K562 (cell line): ENCODE measurements around the gene FBRS. TPM values are rescaled to one million over a fixed set of nuclear protein-coding genes. Genes with fewer than 3 reads are reported as not detected.

Experiments
- BCL6 ChIP-seq: fragments of 250-450 bp; sonication (Bioruptor Pico); IDR thresholded peaks from 2 replicates; pipeline ENCODE4 v1.4.0; 2020
- BRD4 ChIP-seq: fragments of 200-600 bp; sonication (generic); IDR thresholded peaks from 2 replicates; pipeline ENCODE4 v1.6.1; 2017; ENCODE audit warnings: inconsistent platforms
- FOS ChIP-seq: IDR thresholded peaks from 3 replicates; pipeline ENCODE4 v1.6.1; 2011; ENCODE audit not compliant: insufficient read length; ENCODE audit errors: extremely low read depth
- LEF1 ChIP-seq: fragments of 450-650 bp; IDR thresholded peaks from 2 replicates; pipeline ENCODE4 v1.6.1; 2016; ENCODE audit warnings: mild to moderate bottlenecking
- MCM3 ChIP-seq: fragments of 450-650 bp; IDR thresholded peaks from 2 replicates; pipeline ENCODE4 v1.6.1; 2016
- PHB ChIP-seq: fragments of 250-450 bp; sonication (Bioruptor Pico); IDR thresholded peaks from 2 replicates; pipeline ENCODE4 v1.5.0; 2021
- PHF21A ChIP-seq: fragments of 450-650 bp; IDR thresholded peaks from 2 replicates; pipeline ENCODE4 v1.6.1; 2017; ENCODE audit warnings: low read depth, borderline replicate concordance
- SMAD3 ChIP-seq: fragments of 450-650 bp; formaldehyde crosslinking; conservative IDR thresholded peaks from 2 replicates; pipeline ENCODE4 v1.4.0; 2020; ENCODE audit warnings: mild to moderate bottlenecking
- TARDBP ChIP-seq: fragments of 450-650 bp; IDR thresholded peaks from 2 replicates; pipeline ENCODE4 v1.6.1; 2016
- XRCC4 ChIP-seq: IDR thresholded peaks from one replicate; pipeline ENCODE4 v1.6.1; 2011; ENCODE audit not compliant: insufficient read depth, insufficient read length; ENCODE audit errors: extremely low read depth
- ZNF586 ChIP-seq: fragments of 450-650 bp; formaldehyde crosslinking; conservative IDR thresholded peaks from 2 replicates; pipeline ENCODE4 v1.4.0; 2020; ENCODE audit warnings: mild to moderate bottlenecking, moderate library complexity
- polyA plus RNA-seq, 8 experiments: library from polyadenylated mRNA; depleted of rRNA in 4 of 8; stranded (reverse) in 5 of 8; unstranded in 3 of 8; fragments of >200 nt; fragmentation: Nextera tagmentation in 2 of 8; fragmentation: Illumina TruSeq in 1 of 8; extraction: Ambion mirVana in 2 of 8; extraction: Trizol in 1 of 8; gene quantifications; 2 replicates each; pipeline versions ENCODE4 v1.2.1 to v1.2.3, GENCODE V29; 2011 to 2014; ENCODE audit warnings: inconsistent platforms in 1 of 8, missing spikeins in 1 of 8
- total RNA-seq, 7 experiments: library from RNA; depleted of rRNA in 6 of 7; stranded (reverse); fragments of >200 nt in 6 of 7; fragmentation: Illumina TruSeq in 2 of 7; extraction: Trizol in 2 of 7; gene quantifications; 2 replicates each; pipeline versions ENCODE4 v1.2.1 to v1.2.3, GENCODE V29; 2011 to 2021; ENCODE audit warnings: low replicate concordance in 1 of 7
- TF ChIP-seq, protein P1 (sequence below): sonication (generic); formaldehyde crosslinking; IDR thresholded peaks from 2 replicates; pipeline ENCODE4 v1.8.0; 2022; ENCODE audit warnings: mild to moderate bottlenecking, missing genetic modification reagents, borderline replicate concordance
- TF ChIP-seq, protein P2 (sequence below): fragments of 250-450 bp; sonication (Bioruptor Pico); IDR thresholded peaks from 2 replicates; pipeline ENCODE4 v1.5.0; 2021
- TF ChIP-seq, protein P3 (sequence below): IDR thresholded peaks from 2 replicates; pipeline ENCODE4 v1.6.1; 2011; ENCODE audit not compliant: insufficient read length; ENCODE audit errors: extremely low read depth
- TF ChIP-seq, protein P4 (sequence below): fragments of 450-650 bp; IDR thresholded peaks from 2 replicates; pipeline ENCODE4 v1.6.1; 2017; ENCODE audit warnings: antibody characterized with exemption, mild to moderate bottlenecking
- TF ChIP-seq, protein P5 (sequence below), 3 experiments: fragments of 200-800 bp in 1 of 3; sonication (Bioruptor generic) in 1 of 3; sonication (generic) in 1 of 3; formaldehyde crosslinking in 1 of 3; IDR thresholded peaks; 2 replicates each; pipeline versions ENCODE4 v1.6.1 to v1.8.0; 2016 to 2022; ENCODE audit warnings: mild to moderate bottlenecking in 2 of 3, missing compliant biosample characterization in 2 of 3, missing genetic modification characterization in 2 of 3, missing genetic modification reagents in 1 of 3
- TF ChIP-seq, protein P6 (sequence below): fragments of 250-450 bp; sonication (Bioruptor Pico); IDR thresholded peaks from 2 replicates; pipeline ENCODE4 v1.5.1; 2021; ENCODE audit warnings: mild to moderate bottlenecking

The FBRS gene
- total and polyA plus RNA-seq, 9 of the 15 experiments (the other 6 are each of a cell fraction or from before 2014, with no cell fraction given) = 0.32 to 59.5 (median 13.1) TPM

DNA sequence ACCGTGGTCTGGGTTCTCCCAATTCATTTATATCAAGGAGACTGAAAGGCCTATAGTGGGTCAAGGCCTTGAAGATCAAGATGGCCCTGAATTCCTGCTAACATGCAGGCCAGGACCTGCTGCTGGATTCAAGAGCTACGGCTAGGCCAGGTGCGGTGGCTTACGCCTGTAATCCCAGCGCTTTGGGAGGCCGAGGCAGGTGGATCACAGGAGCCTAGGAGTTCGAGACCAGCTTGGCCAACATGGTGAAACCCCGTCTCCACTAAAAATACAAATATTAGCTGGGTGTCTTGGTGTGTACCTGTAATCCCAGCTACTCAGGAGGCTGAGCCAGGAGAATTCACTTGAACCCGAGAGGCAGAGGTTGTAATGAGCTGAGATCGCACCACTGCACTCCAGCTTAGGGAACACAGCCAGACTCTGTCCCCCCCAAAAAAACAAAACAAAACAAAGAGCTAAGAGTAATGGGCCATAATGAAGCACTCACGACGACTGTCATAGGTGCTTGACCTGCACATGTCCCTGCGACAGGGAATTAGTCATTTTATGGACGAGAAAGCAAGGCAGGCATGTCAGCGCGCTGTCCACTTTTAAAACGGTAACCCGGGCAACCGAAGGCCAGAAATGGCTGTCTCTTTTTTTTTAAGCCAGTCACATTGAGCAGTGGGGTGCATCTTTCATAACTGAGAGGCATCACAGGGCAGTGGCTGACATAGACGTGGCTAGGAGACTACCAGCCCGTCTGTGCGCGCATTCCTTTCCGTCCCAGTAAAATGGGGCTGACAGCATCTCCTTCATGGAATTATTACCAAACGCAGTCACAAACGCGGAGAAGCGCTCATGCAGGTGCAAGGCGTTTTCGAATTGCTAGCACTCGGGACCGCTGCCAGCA, 1.0 kb upstream of the FBRS start (continued):
- TF ChIP-seq, protein P1, sequence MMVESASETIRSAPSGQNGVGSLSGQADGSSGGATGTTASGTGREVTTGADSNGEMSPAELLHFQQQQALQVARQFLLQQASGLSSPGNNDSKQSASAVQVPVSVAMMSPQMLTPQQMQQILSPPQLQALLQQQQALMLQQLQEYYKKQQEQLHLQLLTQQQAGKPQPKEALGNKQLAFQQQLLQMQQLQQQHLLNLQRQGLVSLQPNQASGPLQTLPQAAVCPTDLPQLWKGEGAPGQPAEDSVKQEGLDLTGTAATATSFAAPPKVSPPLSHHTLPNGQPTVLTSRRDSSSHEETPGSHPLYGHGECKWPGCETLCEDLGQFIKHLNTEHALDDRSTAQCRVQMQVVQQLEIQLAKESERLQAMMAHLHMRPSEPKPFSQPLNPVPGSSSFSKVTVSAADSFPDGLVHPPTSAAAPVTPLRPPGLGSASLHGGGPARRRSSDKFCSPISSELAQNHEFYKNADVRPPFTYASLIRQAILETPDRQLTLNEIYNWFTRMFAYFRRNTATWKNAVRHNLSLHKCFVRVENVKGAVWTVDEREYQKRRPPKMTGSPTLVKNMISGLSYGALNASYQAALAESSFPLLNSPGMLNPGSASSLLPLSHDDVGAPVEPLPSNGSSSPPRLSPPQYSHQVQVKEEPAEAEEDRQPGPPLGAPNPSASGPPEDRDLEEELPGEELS = no peak
- TF ChIP-seq FOS = no peak
- TF ChIP-seq LEF1 = no peak
- TF ChIP-seq PHB = no peak
- TF ChIP-seq, protein P2, sequence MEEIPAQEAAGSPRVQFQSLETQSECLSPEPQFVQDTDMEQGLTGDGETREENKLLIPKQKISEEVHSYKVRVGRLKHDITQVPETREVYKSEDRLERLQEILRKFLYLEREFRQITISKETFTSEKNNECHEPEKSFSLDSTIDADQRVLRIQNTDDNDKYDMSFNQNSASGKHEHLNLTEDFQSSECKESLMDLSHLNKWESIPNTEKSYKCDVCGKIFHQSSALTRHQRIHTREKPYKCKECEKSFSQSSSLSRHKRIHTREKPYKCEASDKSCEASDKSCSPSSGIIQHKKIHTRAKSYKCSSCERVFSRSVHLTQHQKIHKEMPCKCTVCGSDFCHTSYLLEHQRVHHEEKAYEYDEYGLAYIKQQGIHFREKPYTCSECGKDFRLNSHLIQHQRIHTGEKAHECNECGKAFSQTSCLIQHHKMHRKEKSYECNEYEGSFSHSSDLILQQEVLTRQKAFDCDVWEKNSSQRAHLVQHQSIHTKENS (CRISPR knock-in tag) = no peak
- TF ChIP-seq SMAD3 (CRISPR knock-in tag) = 0 out of 2 replicates have a peak, but pooled peaks have one; percentile 17
- TF ChIP-seq ZNF586 = no peak
- TF ChIP-seq MCM3 = no peak
- TF ChIP-seq PHF21A = no peak
- TF ChIP-seq XRCC4 = no peak
- TF ChIP-seq, protein P3, sequence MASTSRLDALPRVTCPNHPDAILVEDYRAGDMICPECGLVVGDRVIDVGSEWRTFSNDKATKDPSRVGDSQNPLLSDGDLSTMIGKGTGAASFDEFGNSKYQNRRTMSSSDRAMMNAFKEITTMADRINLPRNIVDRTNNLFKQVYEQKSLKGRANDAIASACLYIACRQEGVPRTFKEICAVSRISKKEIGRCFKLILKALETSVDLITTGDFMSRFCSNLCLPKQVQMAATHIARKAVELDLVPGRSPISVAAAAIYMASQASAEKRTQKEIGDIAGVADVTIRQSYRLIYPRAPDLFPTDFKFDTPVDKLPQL = no peak
- TF ChIP-seq, protein P4, sequence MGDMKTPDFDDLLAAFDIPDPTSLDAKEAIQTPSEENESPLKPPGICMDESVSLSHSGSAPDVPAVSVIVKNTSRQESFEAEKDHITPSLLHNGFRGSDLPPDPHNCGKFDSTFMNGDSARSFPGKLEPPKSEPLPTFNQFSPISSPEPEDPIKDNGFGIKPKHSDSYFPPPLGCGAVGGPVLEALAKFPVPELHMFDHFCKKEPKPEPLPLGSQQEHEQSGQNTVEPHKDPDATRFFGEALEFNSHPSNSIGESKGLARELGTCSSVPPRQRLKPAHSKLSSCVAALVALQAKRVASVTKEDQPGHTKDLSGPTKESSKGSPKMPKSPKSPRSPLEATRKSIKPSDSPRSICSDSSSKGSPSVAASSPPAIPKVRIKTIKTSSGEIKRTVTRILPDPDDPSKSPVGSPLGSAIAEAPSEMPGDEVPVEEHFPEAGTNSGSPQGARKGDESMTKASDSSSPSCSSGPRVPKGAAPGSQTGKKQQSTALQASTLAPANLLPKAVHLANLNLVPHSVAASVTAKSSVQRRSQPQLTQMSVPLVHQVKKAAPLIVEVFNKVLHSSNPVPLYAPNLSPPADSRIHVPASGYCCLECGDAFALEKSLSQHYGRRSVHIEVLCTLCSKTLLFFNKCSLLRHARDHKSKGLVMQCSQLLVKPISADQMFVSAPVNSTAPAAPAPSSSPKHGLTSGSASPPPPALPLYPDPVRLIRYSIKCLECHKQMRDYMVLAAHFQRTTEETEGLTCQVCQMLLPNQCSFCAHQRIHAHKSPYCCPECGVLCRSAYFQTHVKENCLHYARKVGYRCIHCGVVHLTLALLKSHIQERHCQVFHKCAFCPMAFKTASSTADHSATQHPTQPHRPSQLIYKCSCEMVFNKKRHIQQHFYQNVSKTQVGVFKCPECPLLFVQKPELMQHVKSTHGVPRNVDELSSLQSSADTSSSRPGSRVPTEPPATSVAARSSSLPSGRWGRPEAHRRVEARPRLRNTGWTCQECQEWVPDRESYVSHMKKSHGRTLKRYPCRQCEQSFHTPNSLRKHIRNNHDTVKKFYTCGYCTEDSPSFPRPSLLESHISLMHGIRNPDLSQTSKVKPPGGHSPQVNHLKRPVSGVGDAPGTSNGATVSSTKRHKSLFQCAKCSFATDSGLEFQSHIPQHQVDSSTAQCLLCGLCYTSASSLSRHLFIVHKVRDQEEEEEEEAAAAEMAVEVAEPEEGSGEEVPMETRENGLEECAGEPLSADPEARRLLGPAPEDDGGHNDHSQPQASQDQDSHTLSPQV = peak; percentile 70
- TF ChIP-seq, protein P5, sequence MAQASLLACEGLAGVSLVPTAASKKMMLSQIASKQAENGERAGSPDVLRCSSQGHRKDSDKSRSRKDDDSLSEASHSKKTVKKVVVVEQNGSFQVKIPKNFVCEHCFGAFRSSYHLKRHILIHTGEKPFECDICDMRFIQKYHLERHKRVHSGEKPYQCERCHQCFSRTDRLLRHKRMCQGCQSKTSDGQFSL (CRISPR knock-in tag; IDR thresholded peaks at IDR 0.05) = no peak
- TF ChIP-seq, protein P5 (tag; IDR thresholded peaks at IDR 0.05) = no peak
- no peak for TF ChIP-seq TARDBP
- TF ChIP-seq, protein P6, sequence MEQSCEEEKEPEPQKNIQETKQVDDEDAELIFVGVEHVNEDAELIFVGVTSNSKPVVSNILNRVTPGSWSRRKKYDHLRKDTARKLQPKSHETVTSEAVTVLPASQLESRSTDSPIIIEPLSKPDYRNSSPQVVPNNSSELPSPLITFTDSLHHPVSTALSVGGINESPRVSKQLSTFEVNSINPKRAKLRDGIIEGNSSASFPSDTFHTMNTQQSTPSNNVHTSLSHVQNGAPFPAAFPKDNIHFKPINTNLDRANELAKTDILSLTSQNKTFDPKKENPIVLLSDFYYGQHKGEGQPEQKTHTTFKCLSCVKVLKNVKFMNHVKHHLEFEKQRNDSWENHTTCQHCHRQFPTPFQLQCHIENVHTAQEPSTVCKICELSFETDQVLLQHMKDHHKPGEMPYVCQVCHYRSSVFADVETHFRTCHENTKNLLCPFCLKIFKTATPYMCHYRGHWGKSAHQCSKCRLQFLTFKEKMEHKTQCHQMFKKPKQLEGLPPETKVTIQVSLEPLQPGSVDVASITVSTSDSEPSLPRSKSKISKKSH (CRISPR knock-in tag) = no peak
- TF ChIP-seq BCL6 (CRISPR knock-in tag) = no peak
- no peak for TF ChIP-seq BRD4
